ENCODE measurements around the gene ZEB2. TPM values are rescaled to one million over a fixed set of nuclear protein-coding genes. Genes with fewer than 3 reads are reported as not detected.

The ZEB2 gene
- total RNA-seq, 1 experiment from 2014 or later: 1.1 TPM

DNA sequence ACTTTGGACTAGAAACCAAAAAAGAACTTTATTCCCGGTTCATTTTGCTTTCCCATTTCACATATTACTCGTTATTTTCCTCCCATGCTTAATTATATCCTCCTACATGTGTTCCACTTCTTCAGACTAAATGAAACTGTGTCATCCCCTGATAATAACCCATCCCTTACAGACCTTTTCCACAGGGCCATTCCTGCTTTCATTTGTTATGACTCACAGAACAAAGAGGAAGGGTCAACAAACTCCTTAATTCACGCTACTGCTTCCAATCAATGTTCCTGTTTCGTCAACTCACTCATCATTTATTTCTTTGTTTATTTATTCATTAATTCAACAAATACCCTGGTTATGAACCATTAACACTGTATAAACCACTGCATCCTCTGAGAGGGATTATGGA is 104.5 kb downstream of the ZEB2 start:
- in situ Hi-C loops (cut with HindIII; ENCODE audit: low pct_unique_long_range_greater_than_20kb, low sequenced_read_pairs) (no loop called here), intact Hi-C loops (cut with micrococcal nuclease; ENCODE audit: unreplicated experiment) (no loop called here)
- ATAC-seq: no peak
- no peak for TF ChIP-seq SIN3A (IDR thresholded peaks at IDR 0.05; ENCODE audit: borderline replicate concordance, insufficient read depth, low read depth, low read length)
- no peak for TF ChIP-seq POLR2AphosphoS5 (IDR thresholded peaks at IDR 0.05; ENCODE audit: low read depth, low read length)
- no peak for TF ChIP-seq TCF7L2 (IDR thresholded peaks at IDR 0.05; ENCODE audit: low read depth, low read length)
- TF ChIP-seq, protein P1, sequence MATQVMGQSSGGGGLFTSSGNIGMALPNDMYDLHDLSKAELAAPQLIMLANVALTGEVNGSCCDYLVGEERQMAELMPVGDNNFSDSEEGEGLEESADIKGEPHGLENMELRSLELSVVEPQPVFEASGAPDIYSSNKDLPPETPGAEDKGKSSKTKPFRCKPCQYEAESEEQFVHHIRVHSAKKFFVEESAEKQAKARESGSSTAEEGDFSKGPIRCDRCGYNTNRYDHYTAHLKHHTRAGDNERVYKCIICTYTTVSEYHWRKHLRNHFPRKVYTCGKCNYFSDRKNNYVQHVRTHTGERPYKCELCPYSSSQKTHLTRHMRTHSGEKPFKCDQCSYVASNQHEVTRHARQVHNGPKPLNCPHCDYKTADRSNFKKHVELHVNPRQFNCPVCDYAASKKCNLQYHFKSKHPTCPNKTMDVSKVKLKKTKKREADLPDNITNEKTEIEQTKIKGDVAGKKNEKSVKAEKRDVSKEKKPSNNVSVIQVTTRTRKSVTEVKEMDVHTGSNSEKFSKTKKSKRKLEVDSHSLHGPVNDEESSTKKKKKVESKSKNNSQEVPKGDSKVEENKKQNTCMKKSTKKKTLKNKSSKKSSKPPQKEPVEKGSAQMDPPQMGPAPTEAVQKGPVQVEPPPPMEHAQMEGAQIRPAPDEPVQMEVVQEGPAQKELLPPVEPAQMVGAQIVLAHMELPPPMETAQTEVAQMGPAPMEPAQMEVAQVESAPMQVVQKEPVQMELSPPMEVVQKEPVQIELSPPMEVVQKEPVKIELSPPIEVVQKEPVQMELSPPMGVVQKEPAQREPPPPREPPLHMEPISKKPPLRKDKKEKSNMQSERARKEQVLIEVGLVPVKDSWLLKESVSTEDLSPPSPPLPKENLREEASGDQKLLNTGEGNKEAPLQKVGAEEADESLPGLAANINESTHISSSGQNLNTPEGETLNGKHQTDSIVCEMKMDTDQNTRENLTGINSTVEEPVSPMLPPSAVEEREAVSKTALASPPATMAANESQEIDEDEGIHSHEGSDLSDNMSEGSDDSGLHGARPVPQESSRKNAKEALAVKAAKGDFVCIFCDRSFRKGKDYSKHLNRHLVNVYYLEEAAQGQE (IDR thresholded peaks at IDR 0.05; ENCODE audit: insufficient read depth in 1 of 2, low read depth in 2 of 2, low read length in 1 of 2): no peak
- TF ChIP-seq, protein P2, sequence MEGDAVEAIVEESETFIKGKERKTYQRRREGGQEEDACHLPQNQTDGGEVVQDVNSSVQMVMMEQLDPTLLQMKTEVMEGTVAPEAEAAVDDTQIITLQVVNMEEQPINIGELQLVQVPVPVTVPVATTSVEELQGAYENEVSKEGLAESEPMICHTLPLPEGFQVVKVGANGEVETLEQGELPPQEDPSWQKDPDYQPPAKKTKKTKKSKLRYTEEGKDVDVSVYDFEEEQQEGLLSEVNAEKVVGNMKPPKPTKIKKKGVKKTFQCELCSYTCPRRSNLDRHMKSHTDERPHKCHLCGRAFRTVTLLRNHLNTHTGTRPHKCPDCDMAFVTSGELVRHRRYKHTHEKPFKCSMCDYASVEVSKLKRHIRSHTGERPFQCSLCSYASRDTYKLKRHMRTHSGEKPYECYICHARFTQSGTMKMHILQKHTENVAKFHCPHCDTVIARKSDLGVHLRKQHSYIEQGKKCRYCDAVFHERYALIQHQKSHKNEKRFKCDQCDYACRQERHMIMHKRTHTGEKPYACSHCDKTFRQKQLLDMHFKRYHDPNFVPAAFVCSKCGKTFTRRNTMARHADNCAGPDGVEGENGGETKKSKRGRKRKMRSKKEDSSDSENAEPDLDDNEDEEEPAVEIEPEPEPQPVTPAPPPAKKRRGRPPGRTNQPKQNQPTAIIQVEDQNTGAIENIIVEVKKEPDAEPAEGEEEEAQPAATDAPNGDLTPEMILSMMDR (IDR thresholded peaks at IDR 0.05): no peak
- Histone ChIP-seq H3K27me3 (ENCODE audit: control insufficient read depth, insufficient read depth, low read length) (no peaks in the 10 kb centered on the region), H3K4me1 (ENCODE audit: control insufficient read depth, insufficient read depth, low read length) (no peaks in the 10 kb centered on the region), H3K36me3 (ENCODE audit: control insufficient read depth, insufficient read depth, low read length) (no peaks in the 10 kb centered on the region), H3K27ac (ENCODE audit: low read length) (no peak overlapping the region), H3K4me3 (ENCODE audit: low read depth in 2 of 2, low read length in 2 of 2) (no peak overlapping the region), H3K9me3 (ENCODE audit: control insufficient read depth, insufficient read depth, low read depth, low read length) (no peaks in the 10 kb centered on the region)
- no peak for DNase-seq (ENCODE audit: low read depth, low spot score)
- no TSS peak for BruUV-seq (replicated peaks)
- ChIA-PET CTCF (no interaction called here), POLR2A (no interaction called here)

DNA sequence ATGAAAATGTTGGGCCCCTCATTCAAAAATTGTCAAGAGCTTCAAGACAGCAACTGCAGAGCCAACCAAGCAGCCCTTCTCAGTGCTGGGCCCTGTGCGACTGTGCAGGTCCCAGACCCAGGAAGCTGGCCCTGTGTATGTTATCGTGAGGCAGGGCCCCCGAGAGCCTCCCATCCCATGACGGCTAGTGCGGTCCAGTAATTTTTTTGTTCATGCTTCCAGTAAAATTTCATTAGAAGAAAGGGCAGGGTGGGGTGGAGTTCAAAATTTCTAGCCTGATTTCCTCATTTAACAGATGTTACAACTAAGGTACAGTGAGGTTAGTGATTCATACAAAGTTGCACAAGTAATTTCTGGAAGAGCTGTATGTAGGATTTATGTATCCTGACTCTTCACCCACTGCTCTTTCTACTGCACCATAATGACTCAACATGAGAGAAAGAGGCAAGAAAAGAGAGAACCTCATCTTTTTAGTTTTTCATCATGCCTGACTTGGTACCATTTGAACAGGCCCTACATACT is 105.5 kb downstream of the ZEB2 start:
- no peaks in the 10 kb centered on the region for H3K9me3 ChIP-seq (ENCODE audit: control insufficient read depth, insufficient read depth, low read depth, low read length)
- intact Hi-C loops (cut with micrococcal nuclease; ENCODE audit: unreplicated experiment) (no loop called here), in situ Hi-C loops (cut with HindIII; ENCODE audit: low pct_unique_long_range_greater_than_20kb, low sequenced_read_pairs) (no loop called here)
- no peaks in the 10 kb centered on the region for H3K4me1 ChIP-seq (ENCODE audit: control insufficient read depth, insufficient read depth, low read length)
- no peak for ATAC-seq
- H3K27ac ChIP-seq (ENCODE audit: low read length): no peak overlapping the region
- TF ChIP-seq, protein P1 (IDR thresholded peaks at IDR 0.05; ENCODE audit: insufficient read depth in 1 of 2, low read depth in 2 of 2, low read length in 1 of 2): no peak
- no peak for TF ChIP-seq POLR2AphosphoS5 (IDR thresholded peaks at IDR 0.05; ENCODE audit: low read depth, low read length)
- no peak for TF ChIP-seq SIN3A (IDR thresholded peaks at IDR 0.05; ENCODE audit: borderline replicate concordance, insufficient read depth, low read depth, low read length)
- no peak for TF ChIP-seq TCF7L2 (IDR thresholded peaks at IDR 0.05; ENCODE audit: low read depth, low read length)
- TF ChIP-seq, protein P2 (IDR thresholded peaks at IDR 0.05): no peak
- no peak for DNase-seq (ENCODE audit: low read depth, low spot score)
- H3K4me3 ChIP-seq (ENCODE audit: low read depth in 2 of 2, low read length in 2 of 2): no peak overlapping the region
- H3K27me3 ChIP-seq (ENCODE audit: control insufficient read depth, insufficient read depth, low read length): no peaks in the 10 kb centered on the region
- ChIA-PET POLR2A (no interaction called here), CTCF (no interaction called here)
- no peaks in the 10 kb centered on the region for H3K36me3 ChIP-seq (ENCODE audit: control insufficient read depth, insufficient read depth, low read length)
- BruUV-seq (replicated peaks): no TSS peak

Measured in Panc1 (cell line).